ENCODE results near the gene ANKRD53.
A peak's percentile ranks its signal among the peaks of the same experiment; 100 is the strongest.

DNA sequence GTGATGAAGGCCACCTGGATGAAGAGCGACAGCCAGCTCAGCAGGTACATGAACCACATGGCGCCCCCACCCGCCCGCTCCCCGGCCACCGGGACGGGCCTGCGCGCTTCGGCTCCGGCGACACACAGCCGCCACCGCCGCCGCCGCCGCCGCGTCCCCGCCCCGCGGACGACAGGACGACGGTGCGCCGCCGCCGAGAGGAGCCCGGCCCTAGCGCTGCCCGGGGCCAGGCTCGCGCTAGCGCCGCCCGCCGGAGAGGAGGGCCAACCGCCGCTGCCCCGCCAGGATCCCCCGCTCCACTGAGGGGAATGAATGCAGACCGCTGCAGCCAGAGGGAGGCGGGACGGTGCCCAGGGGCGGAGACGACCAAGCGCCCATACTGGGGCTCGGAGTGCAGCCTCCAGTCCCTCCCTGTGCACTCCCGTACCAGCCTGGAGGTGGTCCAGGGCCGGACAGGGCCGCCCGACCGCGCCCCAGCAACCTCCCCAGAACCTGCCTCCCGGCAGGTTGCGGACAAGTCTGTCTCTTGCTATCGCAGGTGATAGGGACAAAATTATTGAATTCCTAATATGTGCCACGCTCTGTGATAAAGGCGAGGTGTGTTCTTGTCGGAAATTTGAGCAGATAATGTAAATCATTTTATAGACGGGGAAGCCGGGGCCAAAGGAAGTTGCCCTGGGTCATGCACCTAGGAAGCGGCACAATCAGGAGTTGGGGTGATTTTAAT, 16.4 kb downstream of the ANKRD53 start, which contains the start of gene TEX261:
- TF ChIP-seq MXI1 (conservative IDR thresholded peaks at IDR 0.05; ENCODE audit: poor library complexity, severe bottlenecking) (peak; percentile 76), EP300 (conservative IDR thresholded peaks at IDR 0.05; ENCODE audit: poor library complexity, severe bottlenecking) (peak; percentile 29), POLR2AphosphoS5 (IDR thresholded peaks at IDR 0.05) (peak; percentile 74), EZH2 (IDR thresholded peaks at IDR 0.05; ENCODE audit: borderline replicate concordance, insufficient read depth, low read length, poor library complexity, severe bottlenecking) (no peak), TAF1 (IDR thresholded peaks at IDR 0.05; ENCODE audit: low read depth) (no peak), RAD21 (conservative IDR thresholded peaks at IDR 0.05) (peak; percentile 45)
- TF ChIP-seq, protein P1, sequence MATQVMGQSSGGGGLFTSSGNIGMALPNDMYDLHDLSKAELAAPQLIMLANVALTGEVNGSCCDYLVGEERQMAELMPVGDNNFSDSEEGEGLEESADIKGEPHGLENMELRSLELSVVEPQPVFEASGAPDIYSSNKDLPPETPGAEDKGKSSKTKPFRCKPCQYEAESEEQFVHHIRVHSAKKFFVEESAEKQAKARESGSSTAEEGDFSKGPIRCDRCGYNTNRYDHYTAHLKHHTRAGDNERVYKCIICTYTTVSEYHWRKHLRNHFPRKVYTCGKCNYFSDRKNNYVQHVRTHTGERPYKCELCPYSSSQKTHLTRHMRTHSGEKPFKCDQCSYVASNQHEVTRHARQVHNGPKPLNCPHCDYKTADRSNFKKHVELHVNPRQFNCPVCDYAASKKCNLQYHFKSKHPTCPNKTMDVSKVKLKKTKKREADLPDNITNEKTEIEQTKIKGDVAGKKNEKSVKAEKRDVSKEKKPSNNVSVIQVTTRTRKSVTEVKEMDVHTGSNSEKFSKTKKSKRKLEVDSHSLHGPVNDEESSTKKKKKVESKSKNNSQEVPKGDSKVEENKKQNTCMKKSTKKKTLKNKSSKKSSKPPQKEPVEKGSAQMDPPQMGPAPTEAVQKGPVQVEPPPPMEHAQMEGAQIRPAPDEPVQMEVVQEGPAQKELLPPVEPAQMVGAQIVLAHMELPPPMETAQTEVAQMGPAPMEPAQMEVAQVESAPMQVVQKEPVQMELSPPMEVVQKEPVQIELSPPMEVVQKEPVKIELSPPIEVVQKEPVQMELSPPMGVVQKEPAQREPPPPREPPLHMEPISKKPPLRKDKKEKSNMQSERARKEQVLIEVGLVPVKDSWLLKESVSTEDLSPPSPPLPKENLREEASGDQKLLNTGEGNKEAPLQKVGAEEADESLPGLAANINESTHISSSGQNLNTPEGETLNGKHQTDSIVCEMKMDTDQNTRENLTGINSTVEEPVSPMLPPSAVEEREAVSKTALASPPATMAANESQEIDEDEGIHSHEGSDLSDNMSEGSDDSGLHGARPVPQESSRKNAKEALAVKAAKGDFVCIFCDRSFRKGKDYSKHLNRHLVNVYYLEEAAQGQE (IDR thresholded peaks at IDR 0.05; ENCODE audit: borderline replicate concordance): no peak
- TF ChIP-seq, protein P2, sequence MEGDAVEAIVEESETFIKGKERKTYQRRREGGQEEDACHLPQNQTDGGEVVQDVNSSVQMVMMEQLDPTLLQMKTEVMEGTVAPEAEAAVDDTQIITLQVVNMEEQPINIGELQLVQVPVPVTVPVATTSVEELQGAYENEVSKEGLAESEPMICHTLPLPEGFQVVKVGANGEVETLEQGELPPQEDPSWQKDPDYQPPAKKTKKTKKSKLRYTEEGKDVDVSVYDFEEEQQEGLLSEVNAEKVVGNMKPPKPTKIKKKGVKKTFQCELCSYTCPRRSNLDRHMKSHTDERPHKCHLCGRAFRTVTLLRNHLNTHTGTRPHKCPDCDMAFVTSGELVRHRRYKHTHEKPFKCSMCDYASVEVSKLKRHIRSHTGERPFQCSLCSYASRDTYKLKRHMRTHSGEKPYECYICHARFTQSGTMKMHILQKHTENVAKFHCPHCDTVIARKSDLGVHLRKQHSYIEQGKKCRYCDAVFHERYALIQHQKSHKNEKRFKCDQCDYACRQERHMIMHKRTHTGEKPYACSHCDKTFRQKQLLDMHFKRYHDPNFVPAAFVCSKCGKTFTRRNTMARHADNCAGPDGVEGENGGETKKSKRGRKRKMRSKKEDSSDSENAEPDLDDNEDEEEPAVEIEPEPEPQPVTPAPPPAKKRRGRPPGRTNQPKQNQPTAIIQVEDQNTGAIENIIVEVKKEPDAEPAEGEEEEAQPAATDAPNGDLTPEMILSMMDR (IDR thresholded peaks at IDR 0.05; ENCODE audit: poor library complexity, severe bottlenecking): peak; percentile 92

Data from neural cell (in vitro differentiated cells).